HUES6 (cell line): Measurements from ENCODE around the gene TAP2.
"Not testable (repeated sequence)": the region's sequence is repeated elsewhere in the genome, so short reads cannot be mapped to it uniquely, and the experiment has no call there.

Experiments used
- H3K27ac ChIP-seq: 2 replicates; pipeline ENCODE4 v1.7.0; 2013; ENCODE audit warnings: low read depth, mild to moderate bottlenecking, low read length, inconsistent platforms
- H3K27me3 ChIP-seq: 2 replicates; pipeline ENCODE4 v1.6.1; 2013; ENCODE audit warnings: low read length; ENCODE audit not compliant: control insufficient read depth, insufficient read depth
- H3K36me3 ChIP-seq: 2 replicates; pipeline ENCODE4 v1.6.1; 2013; ENCODE audit warnings: low read length; ENCODE audit not compliant: control insufficient read depth, insufficient read depth
- H3K4me1 ChIP-seq: 2 replicates; pipeline ENCODE4 v1.6.1; 2013; ENCODE audit warnings: low read length; ENCODE audit not compliant: control insufficient read depth, insufficient read depth
- H3K4me3 ChIP-seq: 2 replicates; pipeline ENCODE4 v1.5.1; 2013; ENCODE audit warnings: low read depth, low read length
- H3K9ac ChIP-seq: one replicate; pipeline ENCODE4 v1.6.1; 2013; ENCODE audit warnings: mild to moderate bottlenecking, low read length
- H3K9me3 ChIP-seq: 2 replicates; pipeline ENCODE4 v1.6.1; 2013; ENCODE audit warnings: low read depth, low read length; ENCODE audit not compliant: control insufficient read depth, insufficient read depth

Gene TAP2

DNA sequence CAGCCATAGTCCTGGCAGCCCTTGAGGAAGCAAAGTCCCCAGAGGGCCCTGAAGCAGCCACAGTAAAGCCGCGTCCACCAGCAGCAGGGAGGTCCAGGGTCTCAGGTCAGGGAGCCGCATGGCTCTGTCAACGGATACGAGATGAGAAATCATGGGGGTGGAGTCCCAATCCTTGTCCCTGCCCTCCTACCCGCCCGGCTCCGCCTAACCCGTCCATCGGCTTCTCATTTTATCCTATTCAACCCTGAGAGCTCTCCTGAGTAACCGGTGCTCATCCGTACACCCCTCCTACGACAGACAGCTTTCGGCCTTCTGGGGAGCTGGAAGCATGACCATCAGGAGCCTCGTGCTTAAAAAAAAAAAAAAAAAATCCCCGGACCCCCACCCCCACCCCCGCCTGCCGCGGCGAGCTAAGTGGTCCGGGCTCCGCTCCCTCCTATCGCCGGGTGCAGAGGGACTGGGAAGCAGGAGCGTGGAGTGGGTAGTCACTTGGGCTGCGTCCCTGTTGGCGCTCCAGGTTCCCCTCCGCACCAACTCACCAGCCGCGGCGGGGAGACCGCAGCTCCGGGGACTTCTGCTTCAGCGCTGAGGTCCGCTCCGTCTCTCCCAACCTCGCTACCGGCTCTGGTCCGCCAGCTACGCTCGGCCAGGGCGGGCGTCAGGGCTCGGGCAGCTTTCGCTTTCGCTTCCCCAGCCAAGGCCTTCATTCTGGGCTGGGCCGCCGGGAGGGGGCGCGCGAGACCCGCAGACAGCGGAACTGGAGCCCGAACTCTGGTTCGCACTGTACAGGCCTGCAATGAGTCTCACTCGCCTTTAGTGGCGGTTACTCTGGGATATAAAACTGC lies at the start of gene TAP2:
Gene TAP2 (minus strand): TSS at position 626 of the 845 bp plus-strand sequence. CDS start 506 bp downstream, at position 120.
- Histone ChIP-seq H3K4me3 (peak within 1 kb of the TSS; percentile 87), H3K27me3 (peaks cover 46% of the 10 kb centered on the region), H3K4me1 (peaks cover 9% of the 10 kb centered on the region), H3K27ac (no peak within 1 kb of the TSS), H3K9ac (peak within 1 kb of the TSS; percentile 65), H3K36me3 (no peaks in the 10 kb centered on the region; the same call in 1 of the 2 replicates), H3K9me3 (no peaks in the 10 kb centered on the region)

DNA sequence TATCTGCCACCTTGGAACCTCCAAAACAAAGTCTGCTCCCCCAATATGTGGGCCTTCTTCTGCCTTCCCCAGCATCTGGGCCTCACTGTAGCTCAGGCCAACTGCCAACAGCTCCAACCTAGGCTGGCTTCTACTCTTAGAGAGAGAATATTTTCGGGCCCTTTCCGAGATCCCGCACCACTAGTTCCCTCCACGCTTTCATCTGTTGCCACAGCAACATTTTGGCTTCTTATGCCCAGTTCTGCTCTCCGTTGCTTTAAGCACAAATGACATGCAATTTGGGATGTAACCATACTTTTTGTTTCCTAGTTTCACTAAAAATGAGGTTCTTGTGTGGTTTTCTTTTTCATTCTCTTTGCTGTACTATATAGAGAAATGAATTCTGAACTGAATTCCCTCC lies 49.1 kb upstream of the TAP2 start:
- no peaks in the 10 kb centered on the region for H3K9me3 ChIP-seq
- no peaks in the 10 kb centered on the region for H3K27me3 ChIP-seq
- H3K27ac ChIP-seq = no peak overlapping the region
- no peaks in the 10 kb centered on the region for H3K36me3 ChIP-seq
- no peak overlapping the region for H3K9ac ChIP-seq
- no peak overlapping the region for H3K4me3 ChIP-seq
- no peaks in the 10 kb centered on the region for H3K4me1 ChIP-seq

DNA sequence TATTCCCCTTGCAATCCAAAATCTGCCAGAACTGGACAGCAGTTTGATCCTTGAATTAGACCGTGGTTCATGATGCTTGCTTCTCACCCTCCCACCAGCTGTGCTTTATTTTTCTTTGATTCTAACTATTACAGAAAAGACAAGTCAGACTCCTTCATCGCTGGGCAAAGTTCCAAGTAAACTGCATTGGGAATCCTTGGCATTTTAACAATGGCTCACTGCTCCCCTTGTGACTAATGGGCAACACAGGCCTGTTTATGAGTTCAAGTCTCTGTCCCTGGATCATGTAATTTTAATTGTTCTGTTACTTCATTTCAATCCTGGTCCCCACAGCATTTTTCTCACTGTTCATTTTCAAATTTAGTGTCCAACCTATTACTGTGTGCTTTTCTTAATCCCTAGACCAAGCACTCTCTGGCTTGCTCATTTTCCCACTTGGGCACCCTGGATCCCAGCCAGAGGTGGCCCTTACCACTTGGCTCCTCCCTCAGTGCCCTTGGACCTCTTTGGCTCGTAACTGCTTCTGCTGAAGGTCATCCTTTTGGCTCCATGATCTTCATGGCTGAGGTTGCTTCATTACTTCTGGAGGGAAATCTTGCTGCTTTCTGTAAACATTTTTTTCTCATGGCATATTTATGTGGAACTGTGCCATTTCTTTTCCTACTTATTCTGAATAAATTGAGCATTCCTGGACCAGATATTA lies 48.3 kb upstream of the TAP2 start:
- no peaks in the 10 kb centered on the region for H3K27me3 ChIP-seq
- H3K4me1 ChIP-seq = no peaks in the 10 kb centered on the region
- H3K27ac ChIP-seq = no peak overlapping the region
- H3K9me3 ChIP-seq = no peaks in the 10 kb centered on the region
- H3K4me3 ChIP-seq = no peak overlapping the region
- H3K36me3 ChIP-seq = no peaks in the 10 kb centered on the region
- no peak overlapping the region for H3K9ac ChIP-seq

DNA sequence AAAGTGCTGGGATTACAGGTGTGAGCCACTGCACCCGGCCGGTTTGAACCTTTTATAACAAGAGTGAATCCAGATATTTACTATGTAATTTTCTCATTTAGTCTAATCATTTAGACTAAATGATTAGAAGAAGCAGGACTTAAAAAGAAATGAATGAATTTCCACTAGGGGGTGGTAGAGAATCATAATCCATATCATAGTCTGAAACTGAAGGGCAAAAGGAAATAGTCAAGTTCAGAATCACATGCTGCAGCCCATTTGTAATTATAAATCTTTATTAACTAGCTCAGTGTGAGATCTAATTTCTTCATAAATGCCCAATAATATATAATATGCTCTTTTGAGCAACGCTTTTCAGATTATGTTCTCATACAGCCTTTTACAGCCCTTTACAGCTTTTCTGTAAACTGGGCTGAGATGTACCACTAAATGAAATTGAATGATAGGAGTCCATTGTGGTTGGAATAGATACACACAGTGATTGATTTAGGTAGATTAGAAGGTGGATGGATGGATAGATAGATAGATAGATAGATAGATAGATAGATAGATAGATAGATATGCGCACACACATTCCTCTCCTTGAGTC lies 47.3 kb upstream of the TAP2 start:
- H3K9ac ChIP-seq = no peak overlapping the region
- no peaks in the 10 kb centered on the region for H3K4me1 ChIP-seq
- H3K9me3 ChIP-seq = no peaks in the 10 kb centered on the region
- no peak overlapping the region for H3K27ac ChIP-seq
- H3K36me3 ChIP-seq = no peaks in the 10 kb centered on the region
- H3K27me3 ChIP-seq = no peaks in the 10 kb centered on the region
- H3K4me3 ChIP-seq = no peak overlapping the region

DNA sequence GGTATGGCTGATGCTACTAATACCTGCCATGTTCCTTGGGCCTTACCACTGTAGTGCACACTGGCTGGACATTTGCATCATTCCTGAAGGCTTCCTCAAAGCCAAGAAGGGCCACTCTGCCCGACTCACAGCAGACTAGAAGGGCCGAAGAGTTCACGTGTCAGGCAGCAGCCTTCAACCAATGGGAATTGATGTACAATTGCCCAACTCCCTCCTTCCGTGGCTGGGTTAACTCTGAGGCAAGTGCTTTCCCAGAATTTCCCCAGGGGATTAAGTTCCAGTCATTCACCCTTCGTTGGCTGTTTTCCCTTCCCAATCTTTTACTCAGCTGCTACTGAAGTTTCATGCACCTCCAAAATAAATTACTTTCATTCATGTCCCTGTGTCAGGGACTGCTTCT lies 45.2 kb upstream of the TAP2 start:
- H3K27me3 ChIP-seq = no peaks in the 10 kb centered on the region; the same call in 1 of the 2 replicates
- H3K9ac ChIP-seq = no peak overlapping the region
- H3K27ac ChIP-seq = no peak overlapping the region
- H3K4me1 ChIP-seq = no peaks in the 10 kb centered on the region
- no peaks in the 10 kb centered on the region for H3K9me3 ChIP-seq
- H3K4me3 ChIP-seq = no peak overlapping the region
- H3K36me3 ChIP-seq = no peaks in the 10 kb centered on the region

DNA sequence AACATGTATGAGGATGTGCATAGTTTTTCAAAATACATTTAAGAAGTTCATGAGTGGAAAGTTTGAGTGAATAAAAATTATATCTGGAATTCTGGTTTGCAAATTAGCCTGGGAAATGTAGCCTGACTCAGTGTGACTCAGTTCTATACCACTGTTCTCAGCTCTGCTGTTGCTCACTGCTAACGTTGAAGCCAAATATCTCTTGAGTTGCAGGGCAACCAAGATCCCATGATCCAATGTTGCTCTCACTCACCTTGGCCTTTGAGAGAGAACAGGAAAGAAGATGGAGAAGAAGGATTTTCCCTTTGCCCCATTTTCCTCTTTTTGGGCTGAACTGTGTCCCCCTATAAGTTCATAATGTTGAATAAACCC lies 44.3 kb upstream of the TAP2 start:
- H3K27me3 ChIP-seq = no peaks in the 10 kb centered on the region; the same call in 1 of the 2 replicates
- no peaks in the 10 kb centered on the region for H3K4me1 ChIP-seq
- H3K9me3 ChIP-seq = no peaks in the 10 kb centered on the region
- no peaks in the 10 kb centered on the region for H3K36me3 ChIP-seq
- H3K9ac ChIP-seq = no peak overlapping the region
- no peak overlapping the region for H3K27ac ChIP-seq
- no peak overlapping the region for H3K4me3 ChIP-seq

DNA sequence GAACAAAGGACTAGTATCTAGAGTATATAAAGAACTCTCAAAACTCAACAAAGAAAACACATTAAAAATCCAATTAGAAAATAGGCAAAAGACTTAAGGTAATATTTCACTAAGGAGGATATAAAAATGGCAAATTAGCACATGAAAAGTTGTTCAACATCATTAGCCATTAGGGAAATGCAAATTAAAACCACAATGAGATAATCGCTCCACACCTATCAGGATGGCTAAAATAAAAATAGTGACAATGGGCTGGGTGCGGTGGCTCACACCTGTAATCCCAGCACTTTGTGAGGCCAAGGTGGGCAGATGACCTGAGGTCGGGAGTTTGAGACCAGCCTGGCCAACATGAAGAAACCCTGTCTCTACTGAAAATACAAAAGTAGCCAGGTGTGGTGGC lies 42.4 kb upstream of the TAP2 start:
- not testable (repeated sequence) for H3K4me1 ChIP-seq, H3K9me3 ChIP-seq, H3K9ac ChIP-seq, H3K27me3 ChIP-seq, H3K4me3 ChIP-seq, H3K36me3 ChIP-seq, H3K27ac ChIP-seq

DNA sequence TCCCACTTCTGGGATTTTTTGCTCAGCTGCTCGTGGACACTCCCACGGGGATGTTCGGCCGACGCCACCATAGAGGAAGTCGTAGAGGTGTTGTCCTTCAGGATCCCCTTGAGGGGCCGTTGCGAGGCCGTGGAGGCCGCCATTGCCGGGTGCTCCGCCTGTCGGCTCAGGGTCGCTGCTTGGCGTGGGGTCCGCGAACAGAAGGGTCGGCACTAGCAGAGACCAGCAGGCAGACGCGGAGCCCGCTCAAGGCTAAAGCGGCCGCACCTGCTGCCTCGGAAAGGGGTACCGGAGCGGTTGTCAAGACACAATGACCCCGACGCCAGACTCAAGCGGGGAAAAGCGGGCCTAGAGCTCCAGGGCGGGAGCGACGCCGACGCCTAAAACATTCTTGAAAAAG lies 41.2 kb upstream of the TAP2 start:
- Histone ChIP-seq H3K4me3 (no peak overlapping the region), H3K27ac (no peak overlapping the region), H3K27me3 (no peaks in the 10 kb centered on the region; the same call in 1 of the 2 replicates), H3K36me3 (no peaks in the 10 kb centered on the region), H3K4me1 (no peaks in the 10 kb centered on the region), H3K9me3 (no peaks in the 10 kb centered on the region), H3K9ac (no peak overlapping the region)

DNA sequence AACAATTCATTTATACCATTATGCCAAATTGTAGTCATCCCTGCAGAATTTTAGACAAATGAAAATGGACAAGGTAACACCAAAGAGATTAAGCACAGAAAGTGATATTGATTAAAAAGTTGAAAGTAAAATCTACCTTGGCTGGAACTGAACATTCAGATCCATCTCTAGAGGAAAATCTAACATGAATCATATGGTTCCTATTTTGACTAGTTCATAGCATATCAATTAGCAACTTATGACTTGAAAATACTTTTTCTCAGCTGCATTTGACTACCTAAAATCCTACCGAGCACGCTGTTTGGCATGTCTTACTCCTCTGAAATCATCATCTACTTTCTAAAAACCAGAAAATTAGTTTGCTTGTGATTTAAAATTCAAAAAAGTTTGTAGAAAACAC lies 38.1 kb upstream of the TAP2 start:
- no peaks in the 10 kb centered on the region for H3K4me1 ChIP-seq
- no peaks in the 10 kb centered on the region for H3K9me3 ChIP-seq
- H3K36me3 ChIP-seq = no peaks in the 10 kb centered on the region
- H3K27me3 ChIP-seq = no peaks in the 10 kb centered on the region; the same call in 1 of the 2 replicates
- H3K9ac ChIP-seq = no peak overlapping the region
- H3K27ac ChIP-seq = no peak overlapping the region
- H3K4me3 ChIP-seq = no peak overlapping the region

DNA sequence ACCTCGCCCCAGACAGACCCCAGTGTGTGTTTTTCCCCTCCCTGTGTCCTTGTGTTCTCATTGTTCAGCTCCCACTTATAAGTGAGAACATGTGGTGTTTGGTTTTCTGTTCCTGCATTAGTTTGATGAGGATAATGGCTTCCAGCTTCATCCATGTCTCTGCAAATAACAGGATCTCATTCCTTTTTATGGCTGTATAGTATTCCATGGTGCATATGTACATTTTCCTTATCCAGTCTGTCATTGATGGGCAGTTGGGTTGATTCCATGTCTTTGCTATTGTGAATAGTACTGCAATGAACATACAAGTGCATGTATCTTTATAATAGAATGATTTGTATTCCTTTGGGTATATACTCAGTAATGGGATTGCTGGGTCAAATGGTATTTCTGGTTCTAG lies 35.4 kb upstream of the TAP2 start:
- not testable (repeated sequence) for H3K4me1 ChIP-seq, H3K36me3 ChIP-seq, H3K27ac ChIP-seq, H3K9ac ChIP-seq, H3K9me3 ChIP-seq, H3K4me3 ChIP-seq
- H3K27me3 ChIP-seq = peaks cover 15% of the 10 kb centered on the region; the same call in 1 of the 2 replicates

DNA sequence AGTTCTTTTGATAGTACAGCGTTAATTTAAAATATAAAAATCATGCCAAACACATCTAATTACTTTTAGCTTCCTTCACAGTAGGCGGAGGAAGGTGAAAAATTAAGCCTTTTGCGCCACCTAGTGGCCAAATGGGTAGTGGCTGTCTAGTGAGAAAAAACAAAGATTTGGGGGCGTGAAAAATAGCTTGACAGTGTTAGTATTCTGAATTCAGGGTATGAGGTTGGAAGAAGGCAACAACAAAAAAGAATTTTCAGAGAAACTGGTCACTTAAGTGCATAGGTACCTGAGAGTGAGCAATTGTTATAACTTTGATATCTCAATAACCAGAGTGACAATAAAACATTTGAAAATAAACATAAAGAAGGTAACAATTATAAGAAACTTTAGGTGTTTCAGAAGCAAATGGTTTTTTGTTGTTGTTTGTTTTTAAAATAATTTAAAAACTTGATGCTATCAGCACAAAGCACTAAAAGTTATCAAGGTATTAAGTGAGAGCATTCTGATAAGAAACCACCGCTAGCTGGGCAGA lies 29.8 kb upstream of the TAP2 start:
- no peak overlapping the region for H3K4me3 ChIP-seq
- H3K27me3 ChIP-seq = peaks cover 22% of the 10 kb centered on the region; the same call in 1 of the 2 replicates
- H3K4me1 ChIP-seq = no peaks in the 10 kb centered on the region
- H3K36me3 ChIP-seq = no peaks in the 10 kb centered on the region
- no peak overlapping the region for H3K27ac ChIP-seq
- H3K9ac ChIP-seq = no peak overlapping the region
- no peaks in the 10 kb centered on the region for H3K9me3 ChIP-seq
